WI38 (cell line): ENCODE results near the gene TTBK2.

Experiments used
- H3K4me3 ChIP-seq: 2 replicates; pipeline ENCODE4 v1.5.1; 2011; ENCODE audit warnings: low read depth, mild to moderate bottlenecking, control low read depth, low read length
- CTCF ChIP-seq: IDR thresholded peaks from 2 replicates; pipeline ENCODE4 v1.5.1; 2012; ENCODE audit warnings: low read depth, mild to moderate bottlenecking, control low read depth, low read length

The TTBK2 gene

GRCh38 chr15:42820811-42821210, 99.8 kb downstream of the TTBK2 start:
- H3K4me3 ChIP-seq, result no peak overlapping the region
- TF ChIP-seq CTCF, result no peak

GRCh38 chr15:42819786-42820185, 100.8 kb downstream of the TTBK2 start:
- no peak overlapping the region for H3K4me3 ChIP-seq
- no peak for TF ChIP-seq CTCF

- no peak overlapping the region for H3K4me3 ChIP-seq
- no peak for TF ChIP-seq CTCF
Observed at GRCh38 chr15:42811433-42811832, 109.1 kb downstream of the TTBK2 start.

GRCh38 chr15:42808913-42809312, 111.7 kb downstream of the TTBK2 start:
- TF ChIP-seq CTCF, result no peak
- no peak overlapping the region for H3K4me3 ChIP-seq

GRCh38 chr15:42805266-42805665, 115.3 kb downstream of the TTBK2 start:
- no peak for TF ChIP-seq CTCF
- no peak overlapping the region for H3K4me3 ChIP-seq

GRCh38 chr15:42804739-42805138, 115.8 kb downstream of the TTBK2 start:
- no peak overlapping the region for H3K4me3 ChIP-seq
- TF ChIP-seq CTCF, result no peak

GRCh38 chr15:42803436-42803835, 117.1 kb downstream of the TTBK2 start:
- no peak for TF ChIP-seq CTCF
- H3K4me3 ChIP-seq, result no peak overlapping the region

GRCh38 chr15:42802168-42802567, 118.4 kb downstream of the TTBK2 start:
- H3K4me3 ChIP-seq, result no peak overlapping the region
- no peak for TF ChIP-seq CTCF
